H7 (cell line): ENCODE measurements around the gene GPX7. TPM values are rescaled to one million over a fixed set of nuclear protein-coding genes. Genes with fewer than 3 reads are reported as not detected.
"Not testable (repeated sequence)": the region's sequence is repeated elsewhere in the genome, so short reads cannot be mapped to it uniquely, and the experiment has no call there.

ENCODE experiments used
- DNase-seq: peaks from one replicate; pipeline ENCODE4 v3.0.0; 2012
- H3K27me3 ChIP-seq: 2 replicates; pipeline ENCODE4 v1.6.0; 2011; ENCODE audit warnings: mild to moderate bottlenecking, low read length; ENCODE audit not compliant: control insufficient read depth, insufficient read depth
- H3K36me3 ChIP-seq: replicated peaks from 2 replicates; pipeline ENCODE4 v1.5.1; 2011; ENCODE audit warnings: low read length; ENCODE audit not compliant: control insufficient read depth, insufficient read depth
- H3K4me3 ChIP-seq: 2 replicates; pipeline ENCODE4 v1.5.1; 2011; ENCODE audit warnings: low read depth, mild to moderate bottlenecking, control low read depth, low read length, moderate library complexity; ENCODE audit not compliant: insufficient read depth
- total RNA-seq: library from RNA; depleted of rRNA; stranded (reverse); fragments of >200 nt; shearing (Covaris generic); gene quantifications from 2 replicates; pipeline ENCODE4 v1.2.3, GENCODE V29; 2014

The GPX7 gene
- total RNA-seq, 1 experiment from 2014 or later: 27.2 TPM

DNA sequence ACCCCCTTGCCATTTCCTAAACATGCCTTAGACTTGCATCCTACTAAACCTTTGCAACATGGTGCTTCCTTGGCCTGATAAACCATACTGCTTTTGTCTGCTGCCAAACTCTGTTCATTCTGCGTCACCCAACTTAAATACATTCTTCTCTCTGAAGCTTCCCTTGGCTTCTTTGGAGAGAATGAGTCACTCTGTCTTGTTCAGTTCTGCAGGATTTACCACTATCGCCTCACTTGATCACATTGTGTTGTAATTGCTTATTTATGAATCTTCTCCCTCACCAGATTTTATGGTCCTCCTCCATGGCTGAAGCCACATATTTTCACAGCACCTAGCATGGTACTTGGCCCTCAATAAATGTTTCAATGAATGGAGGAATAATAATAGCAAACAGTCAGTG, 27.6 kb upstream of the GPX7 start:
- DNase-seq: no peak
- no peaks in the 10 kb centered on the region; the same call in 1 of the 2 replicates for H3K27me3 ChIP-seq
- no peaks in the 10 kb centered on the region for H3K36me3 ChIP-seq
- no peak overlapping the region for H3K4me3 ChIP-seq

DNA sequence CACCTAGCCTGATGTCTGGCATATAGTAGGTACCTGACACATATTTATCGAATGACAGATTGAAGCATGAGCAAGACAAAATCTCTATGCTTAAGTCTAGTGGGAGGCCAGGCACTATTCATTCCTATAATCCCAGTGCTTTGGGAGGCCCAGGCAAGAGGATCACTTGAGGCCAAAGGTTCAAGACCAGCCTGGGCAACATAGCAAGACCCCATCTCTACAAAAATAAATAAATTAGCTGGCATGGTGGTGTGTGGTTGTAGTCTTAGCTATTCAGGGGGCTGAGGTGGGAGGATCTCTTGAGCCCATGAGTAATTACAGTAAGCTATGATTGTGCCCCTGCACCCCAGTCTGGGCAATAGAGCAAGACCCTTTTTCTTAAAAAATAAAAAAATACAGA, 26.1 kb upstream of the GPX7 start:
- Histone ChIP-seq H3K4me3 (no peak overlapping the region), H3K27me3 (no peaks in the 10 kb centered on the region; the same call in 1 of the 2 replicates), H3K36me3 (no peaks in the 10 kb centered on the region)
- no peak for DNase-seq

DNA sequence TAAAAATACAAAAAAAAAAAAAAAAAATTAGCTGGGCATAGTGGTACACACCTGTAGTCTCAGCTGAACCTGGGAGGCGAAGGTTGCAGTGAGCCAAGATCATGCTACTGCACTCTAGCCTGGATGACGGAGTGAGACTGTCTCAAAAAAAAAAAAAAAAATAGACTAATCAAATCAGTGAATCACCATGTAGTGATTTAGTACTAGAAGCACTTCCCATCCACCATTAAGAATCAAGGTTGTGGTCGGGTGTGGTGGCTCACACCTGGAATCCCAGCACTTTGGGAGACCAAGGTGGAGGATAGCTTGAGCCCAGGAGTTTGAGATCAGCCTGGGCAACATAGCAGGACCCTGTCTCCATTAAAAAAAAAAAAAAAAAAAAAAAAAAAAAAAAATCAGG, 24.1 kb upstream of the GPX7 start:
- not testable (repeated sequence) for H3K4me3 ChIP-seq, H3K27me3 ChIP-seq, H3K36me3 ChIP-seq, DNase-seq

DNA sequence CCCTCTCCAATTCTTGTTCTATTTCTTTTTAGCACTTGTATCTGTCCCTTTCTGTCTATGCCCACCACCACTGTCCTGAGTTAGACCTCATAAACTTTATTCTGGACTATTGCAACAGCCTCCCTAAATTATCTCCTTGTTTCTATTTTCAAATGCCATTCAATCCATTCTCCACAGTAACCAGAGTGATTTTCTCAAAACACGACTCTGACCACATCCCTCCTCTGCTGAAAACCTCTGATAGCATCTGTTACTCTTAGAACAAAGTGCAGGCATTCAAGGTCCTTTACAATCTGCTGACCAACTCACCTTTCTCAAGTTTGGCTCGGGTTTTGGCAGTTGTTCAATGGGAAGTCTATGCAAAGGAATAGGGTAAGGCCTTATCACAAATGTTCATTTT, 22.8 kb upstream of the GPX7 start:
- no peaks in the 10 kb centered on the region for H3K36me3 ChIP-seq
- no peak for DNase-seq
- no peak overlapping the region for H3K4me3 ChIP-seq
- H3K27me3 ChIP-seq: no peaks in the 10 kb centered on the region; the same call in 1 of the 2 replicates

DNA sequence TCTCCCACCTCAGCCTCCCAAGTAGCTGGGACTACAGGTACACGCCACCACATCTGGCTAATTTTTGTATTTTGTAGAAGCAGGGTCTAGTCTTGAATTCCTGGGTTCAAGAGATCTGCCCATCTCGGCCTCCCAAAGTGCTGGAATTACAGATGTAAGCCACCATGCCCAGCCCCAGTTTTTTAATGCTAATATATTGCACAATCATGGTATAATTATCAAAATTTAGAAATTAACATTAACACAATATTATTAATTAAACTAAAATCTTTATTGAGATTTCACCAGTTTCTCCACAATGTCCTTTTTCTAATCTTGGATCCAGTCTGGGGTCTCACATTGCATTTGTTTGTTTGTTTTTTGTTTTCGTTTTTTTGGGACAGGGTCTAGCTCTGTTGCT, 21.9 kb upstream of the GPX7 start:
- DNase-seq: no peak
- no peak overlapping the region for H3K4me3 ChIP-seq
- H3K27me3 ChIP-seq: no peaks in the 10 kb centered on the region; the same call in 1 of the 2 replicates
- H3K36me3 ChIP-seq: no peaks in the 10 kb centered on the region

DNA sequence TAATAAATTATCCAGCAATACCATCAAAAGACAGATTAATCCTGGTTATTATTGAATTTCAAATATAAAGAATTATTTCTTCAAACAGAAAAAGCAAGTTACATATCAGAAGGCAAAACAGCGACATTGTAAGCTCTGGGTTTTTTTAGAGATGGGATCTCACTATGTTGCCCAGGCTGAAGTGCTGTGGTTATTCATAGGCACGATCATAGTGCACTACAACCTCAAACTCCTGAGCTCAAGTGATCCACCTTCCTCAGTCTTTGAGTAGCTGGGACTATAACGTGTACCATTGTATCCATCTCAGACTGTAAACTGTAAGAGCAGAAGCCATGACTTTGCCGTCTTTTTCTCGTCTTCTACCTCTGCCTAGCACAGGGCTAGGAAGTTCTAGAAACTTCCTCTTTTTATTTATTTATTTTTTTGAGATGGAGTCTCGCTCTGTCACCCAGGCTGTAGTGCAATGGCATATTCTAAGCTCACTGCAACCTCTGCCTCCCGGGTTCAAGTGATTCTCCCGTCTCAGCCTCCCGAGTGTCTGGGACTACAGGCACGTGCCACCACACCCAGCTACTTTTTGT, 20.0 kb upstream of the GPX7 start:
- no peak for DNase-seq
- Histone ChIP-seq H3K4me3 (no peak overlapping the region), H3K36me3 (no peaks in the 10 kb centered on the region), H3K27me3 (no peaks in the 10 kb centered on the region; the same call in 1 of the 2 replicates)

DNA sequence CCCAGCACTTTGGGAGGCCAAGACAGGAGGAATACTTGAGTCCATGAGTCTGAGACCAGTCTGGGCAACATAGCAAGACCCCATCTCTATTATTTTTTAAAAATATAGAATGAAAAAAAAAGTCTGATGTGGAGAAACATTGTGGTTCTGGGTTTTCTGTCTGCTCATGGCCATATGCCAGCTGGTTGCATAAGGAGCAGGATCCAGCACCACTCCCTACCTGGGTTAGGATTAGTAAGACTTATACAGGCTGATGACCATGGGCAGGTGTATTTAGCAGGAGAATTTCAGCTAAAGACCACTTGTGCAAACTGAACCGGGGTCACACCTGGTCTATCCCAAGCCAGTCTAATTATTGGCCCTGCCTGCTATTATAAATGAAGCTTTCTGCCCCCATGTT, 16.7 kb upstream of the GPX7 start:
- Histone ChIP-seq H3K36me3 (no peaks in the 10 kb centered on the region), H3K4me3 (no peak overlapping the region), H3K27me3 (no peaks in the 10 kb centered on the region; the same call in 1 of the 2 replicates)
- DNase-seq: no peak

DNA sequence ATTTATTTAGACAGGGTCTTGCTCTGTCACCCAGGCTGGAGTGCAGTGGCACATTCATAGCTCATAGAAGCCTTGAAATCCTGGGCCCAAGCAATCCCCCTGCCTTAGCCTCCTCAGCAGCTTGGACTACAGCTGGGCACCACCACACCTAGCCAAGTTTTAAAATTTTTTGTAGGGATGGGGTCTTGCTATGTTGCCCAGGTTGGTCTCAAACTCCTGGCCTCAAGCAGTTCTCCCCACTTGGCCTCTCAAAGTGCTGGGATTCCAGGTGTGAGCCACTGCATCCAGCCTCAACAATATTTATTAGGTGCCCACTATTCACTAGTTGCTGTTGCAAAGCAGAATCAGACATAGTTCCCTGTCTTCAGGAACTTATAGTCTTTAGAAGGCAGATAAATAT, 14.1 kb upstream of the GPX7 start:
- DNase-seq: no peak
- no peaks in the 10 kb centered on the region for H3K36me3 ChIP-seq
- H3K27me3 ChIP-seq: no peaks in the 10 kb centered on the region; the same call in 1 of the 2 replicates
- no peak overlapping the region for H3K4me3 ChIP-seq

DNA sequence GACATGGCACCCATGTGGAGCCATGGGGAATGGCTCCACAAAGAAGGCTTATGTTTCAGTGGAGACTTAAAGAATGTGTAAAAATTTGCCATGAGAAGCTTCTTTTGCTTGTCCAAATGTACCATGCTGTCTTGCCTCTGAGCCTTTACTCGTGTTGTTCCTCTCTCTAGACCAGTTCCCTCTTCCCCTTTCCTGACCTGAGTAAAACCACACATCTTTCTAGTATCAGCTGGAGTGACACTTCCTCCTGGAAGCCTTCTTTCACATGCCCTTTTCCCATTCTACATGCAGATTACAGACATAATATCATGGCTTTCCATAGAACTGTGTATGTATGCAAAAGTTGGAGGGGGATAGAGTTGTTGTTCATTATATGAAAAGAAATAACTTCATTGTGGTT, 13.6 kb upstream of the GPX7 start:
- H3K27me3 ChIP-seq: no peaks in the 10 kb centered on the region; the same call in 1 of the 2 replicates
- no peaks in the 10 kb centered on the region for H3K36me3 ChIP-seq
- no peak for DNase-seq
- H3K4me3 ChIP-seq: no peak overlapping the region

DNA sequence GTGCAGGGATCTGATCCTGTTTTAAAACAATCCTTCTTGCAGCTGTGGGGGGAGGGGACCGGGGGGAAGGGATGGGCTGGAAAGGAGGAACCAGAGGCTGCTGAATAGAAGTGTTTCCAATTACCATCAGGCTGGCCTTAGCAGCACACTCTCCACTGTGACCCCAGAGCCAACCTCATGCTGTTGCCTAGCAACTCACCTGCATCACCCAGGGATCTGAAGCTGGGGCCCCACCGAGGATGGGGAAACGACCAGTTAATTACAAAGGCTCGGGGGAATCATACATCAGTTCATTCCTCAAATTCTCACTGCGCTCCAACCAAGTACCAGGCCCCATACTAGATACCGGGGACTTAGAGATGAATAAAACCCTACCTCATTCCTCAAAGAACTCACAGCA, 11.9 kb upstream of the GPX7 start:
- H3K36me3 ChIP-seq: no peaks in the 10 kb centered on the region
- no peaks in the 10 kb centered on the region; the same call in 1 of the 2 replicates for H3K27me3 ChIP-seq
- H3K4me3 ChIP-seq: no peak overlapping the region
- DNase-seq: peak; percentile 51

DNA sequence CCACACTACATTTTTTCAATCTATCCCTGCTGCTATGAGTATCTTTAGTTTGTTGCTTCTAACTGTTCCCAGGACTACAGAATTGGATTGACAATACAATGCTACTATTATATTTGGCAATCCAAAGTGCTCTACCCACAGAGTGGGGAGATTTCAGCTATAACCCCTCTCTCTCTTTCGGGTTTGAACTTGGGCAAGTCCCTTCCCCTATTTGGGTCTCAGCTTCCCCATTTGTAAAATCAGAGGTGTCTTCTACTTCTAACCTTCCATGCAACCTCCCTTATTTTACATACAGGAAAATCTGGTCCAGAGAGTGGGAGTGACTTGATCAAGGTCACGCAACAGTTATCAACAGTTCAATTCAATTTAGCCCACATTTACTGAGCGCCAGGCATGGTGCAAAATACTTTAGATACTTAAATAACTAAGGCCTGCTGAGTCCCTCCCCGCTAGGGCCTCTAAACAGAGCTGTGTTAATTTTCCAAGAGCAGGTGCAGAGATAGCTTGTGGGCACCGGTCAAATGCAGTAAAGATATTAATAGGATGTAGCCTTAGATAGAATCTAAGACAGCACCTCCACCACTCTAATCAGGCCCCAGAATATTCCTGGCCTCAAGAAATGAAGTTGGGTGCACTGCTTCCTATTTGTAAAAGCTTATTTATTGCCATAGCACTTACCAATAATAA, 9.4 kb upstream of the GPX7 start:
- Histone ChIP-seq H3K27me3 (no peaks in the 10 kb centered on the region), H3K36me3 (no peaks in the 10 kb centered on the region), H3K4me3 (no peak overlapping the region)
- DNase-seq: no peak

DNA sequence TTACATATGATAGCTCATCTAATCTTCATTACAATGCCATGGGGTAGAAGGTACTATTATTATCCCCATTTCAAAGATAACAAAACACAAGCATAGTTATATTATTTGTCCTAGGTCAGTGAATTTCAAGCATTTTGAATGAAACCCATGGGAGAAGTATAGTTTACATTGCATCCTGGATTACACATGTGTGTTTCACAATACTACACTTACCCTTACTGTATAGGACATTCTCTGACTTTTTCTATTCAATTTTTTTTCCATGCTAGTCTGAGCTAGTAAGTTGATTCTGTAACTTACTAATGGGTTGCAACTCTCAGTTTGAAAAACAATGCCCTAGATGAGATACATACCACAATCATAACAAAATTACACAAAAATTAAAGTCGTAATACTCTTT, 8.7 kb upstream of the GPX7 start:
- Histone ChIP-seq H3K36me3 (no peaks in the 10 kb centered on the region), H3K27me3 (no peaks in the 10 kb centered on the region), H3K4me3 (no peak overlapping the region)
- no peak for DNase-seq

DNA sequence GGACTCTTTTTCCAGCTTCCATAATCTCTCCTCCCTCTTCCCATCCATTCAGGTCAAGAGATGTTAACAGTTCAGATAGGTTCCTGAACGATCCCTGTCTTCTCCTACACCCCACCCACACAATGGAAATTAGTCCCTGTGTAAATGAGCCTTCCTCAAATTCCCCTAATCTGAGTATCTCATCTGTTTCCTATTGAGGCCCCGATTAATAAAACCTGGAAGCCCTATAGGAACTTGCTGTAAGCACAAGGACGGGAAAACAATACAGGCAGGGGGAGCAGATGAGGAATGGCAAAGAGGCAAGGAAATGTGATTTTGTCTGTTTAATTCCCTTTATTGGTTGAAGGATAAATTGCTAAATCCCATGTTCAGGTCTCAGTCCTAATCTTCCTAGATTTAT, 7.1 kb upstream of the GPX7 start:
- Histone ChIP-seq H3K4me3 (no peak overlapping the region), H3K27me3 (peaks cover 2% of the 10 kb centered on the region; the same call in 1 of the 2 replicates), H3K36me3 (no peaks in the 10 kb centered on the region)
- no peak for DNase-seq

DNA sequence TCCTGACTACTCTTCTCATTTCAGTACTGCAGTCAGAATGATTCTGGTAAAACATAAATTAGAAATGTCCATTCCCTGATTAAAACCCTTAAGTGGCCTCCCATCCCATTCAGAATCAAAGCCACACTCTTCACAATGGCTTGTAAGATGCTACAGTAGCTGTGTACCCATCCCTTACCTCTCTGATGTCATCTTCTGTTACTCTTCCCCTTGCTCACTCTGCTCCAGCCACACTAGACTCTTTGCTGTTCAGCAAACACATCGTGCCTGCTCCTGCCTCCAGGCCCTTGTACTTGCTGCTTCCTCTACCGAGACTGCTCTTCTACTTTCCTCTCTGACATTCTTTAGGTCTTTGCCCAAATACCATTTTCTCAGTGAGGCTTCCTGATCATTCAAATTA, 4.3 kb upstream of the GPX7 start:
- H3K4me3 ChIP-seq: no peak overlapping the region
- DNase-seq: no peak
- H3K27me3 ChIP-seq: peaks cover 23% of the 10 kb centered on the region
- H3K36me3 ChIP-seq: no peaks in the 10 kb centered on the region

DNA sequence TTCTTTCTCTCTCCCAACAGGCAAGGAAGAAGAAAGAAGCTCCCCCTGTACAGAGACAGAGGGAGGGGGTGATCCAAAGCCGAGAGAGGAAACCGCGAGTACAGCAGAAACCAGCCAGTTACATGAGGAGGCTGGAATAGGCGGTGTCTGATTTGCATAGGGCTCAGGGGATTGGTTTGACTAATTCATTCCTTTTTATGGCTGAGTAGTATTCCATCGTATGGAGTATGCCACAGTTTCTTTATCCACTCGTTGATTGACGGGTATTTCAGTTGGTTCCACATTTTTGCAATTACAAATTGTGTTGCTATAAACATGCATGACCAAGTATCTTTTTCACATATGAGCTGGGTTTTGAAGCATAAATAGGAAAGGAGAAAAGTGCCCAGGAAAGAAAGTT, 3.4 kb upstream of the GPX7 start:
- no peak for DNase-seq
- Histone ChIP-seq H3K4me3 (no peak overlapping the region), H3K27me3 (peaks cover 30% of the 10 kb centered on the region), H3K36me3 (no peaks in the 10 kb centered on the region)
